Fibroblast of lung (primary cell): ENCODE measurements around the gene FARP1. TPM values are rescaled to one million over a fixed set of nuclear protein-coding genes. Genes with fewer than 3 reads are reported as not detected.

Experiments
- DNase-seq, 2 donors: peaks; one replicate each; pipeline versions ENCODE4 v3.0.0 to v3.0.0-alpha.2; 2010; ENCODE audit warnings: low read depth in 2 of 2
- H2AFZ ChIP-seq: 2 replicates; pipeline ENCODE4 v1.5.1; 2012; ENCODE audit warnings: low read length, control low read depth, inconsistent platforms
- H3K27ac ChIP-seq: 2 replicates; pipeline ENCODE4 v1.5.1; 2011; ENCODE audit warnings: low read length, control low read depth; ENCODE audit not compliant: insufficient read depth
- H3K27me3 ChIP-seq: 2 replicates; pipeline ENCODE4 v1.5.1; 2011; ENCODE audit warnings: mild to moderate bottlenecking, low read length; ENCODE audit not compliant: control insufficient read depth, insufficient read depth
- H3K36me3 ChIP-seq: 2 replicates; pipeline ENCODE4 v1.5.1; 2011; ENCODE audit warnings: low read length; ENCODE audit not compliant: control insufficient read depth, insufficient read depth
- H3K4me1 ChIP-seq: 2 replicates; pipeline ENCODE4 v1.5.1; 2011; ENCODE audit warnings: low read length; ENCODE audit not compliant: control insufficient read depth, insufficient read depth; ENCODE audit errors: extremely low read depth
- H3K4me2 ChIP-seq: 2 replicates; pipeline ENCODE4 v1.5.1; 2011; ENCODE audit warnings: low read length, control low read depth; ENCODE audit not compliant: insufficient read depth; ENCODE audit errors: extremely low read depth
- H3K4me3 ChIP-seq, 4 experiments: fragments of 200-600 bp in 1 of 4; sonication (generic) in 1 of 4; replicated peaks in 1 of 4; 2 replicates each; pipeline ENCODE4 v1.5.1; 2011 to 2016; ENCODE audit warnings: low read length in 4 of 4, low read depth in 3 of 4, mild to moderate bottlenecking in 3 of 4, control low read depth in 2 of 4, inconsistent platforms in 1 of 4, mixed read lengths in 1 of 4; ENCODE audit not compliant: insufficient read depth in 1 of 4; ENCODE audit errors: control extremely low read depth in 1 of 4
- H3K79me2 ChIP-seq: 2 replicates; pipeline ENCODE4 v1.5.1; 2012; ENCODE audit warnings: mild to moderate bottlenecking, low read length, inconsistent platforms; ENCODE audit not compliant: control insufficient read depth, insufficient read depth
- H3K9ac ChIP-seq: 2 replicates; pipeline ENCODE4 v1.5.1; 2011; ENCODE audit warnings: mild to moderate bottlenecking, low read length, control low read depth; ENCODE audit not compliant: insufficient read depth
- H3K9me3 ChIP-seq: 2 replicates; pipeline ENCODE4 v1.5.1; 2012; ENCODE audit warnings: low read depth, low read length; ENCODE audit not compliant: control insufficient read depth, insufficient read depth
- H4K20me1 ChIP-seq: 2 replicates; pipeline ENCODE4 v1.5.1; 2011; ENCODE audit warnings: low read length; ENCODE audit not compliant: control insufficient read depth, insufficient read depth; ENCODE audit errors: extremely low read depth
- EZH2 ChIP-seq: IDR thresholded peaks from 2 replicates; pipeline ENCODE4 v1.5.1; 2012; ENCODE audit warnings: low read length, control low read depth, mild to moderate bottlenecking; ENCODE audit errors: missing control alignments
- polyA plus RNA-seq, 2 donors: library from polyadenylated mRNA; depleted of rRNA in 1 of 2; stranded (reverse) in 1 of 2; unstranded in 1 of 2; fragments of >200 nt; gene quantifications; 2 replicates each; pipeline ENCODE4 v1.2.1, GENCODE V29; 2011 to 2012; ENCODE audit warnings: missing spikeins in 1 of 2
- total RNA-seq: library from RNA; depleted of rRNA; stranded (reverse); fragments of >200 nt; gene quantifications from 2 replicates; pipeline ENCODE4 v1.2.1, GENCODE V29; 2014
- TF ChIP-seq, protein P1 (sequence below), 2 donors: IDR thresholded peaks in 1 of 2; conservative IDR thresholded peaks in 1 of 2; 1 replicate in 1 of 2; 2 replicates in 1 of 2; pipeline ENCODE4 v1.5.1; 2011 to 2012; ENCODE audit warnings: low read length in 2 of 2, control low read depth in 1 of 2, inconsistent platforms in 1 of 2, low read depth in 1 of 2, mild to moderate bottlenecking in 1 of 2

The FARP1 gene
- total and polyA plus RNA-seq, 2 donors (not counting 1 experiment from before 2014, with no cell fraction given), result 50.9 to 199 TPM

DNA sequence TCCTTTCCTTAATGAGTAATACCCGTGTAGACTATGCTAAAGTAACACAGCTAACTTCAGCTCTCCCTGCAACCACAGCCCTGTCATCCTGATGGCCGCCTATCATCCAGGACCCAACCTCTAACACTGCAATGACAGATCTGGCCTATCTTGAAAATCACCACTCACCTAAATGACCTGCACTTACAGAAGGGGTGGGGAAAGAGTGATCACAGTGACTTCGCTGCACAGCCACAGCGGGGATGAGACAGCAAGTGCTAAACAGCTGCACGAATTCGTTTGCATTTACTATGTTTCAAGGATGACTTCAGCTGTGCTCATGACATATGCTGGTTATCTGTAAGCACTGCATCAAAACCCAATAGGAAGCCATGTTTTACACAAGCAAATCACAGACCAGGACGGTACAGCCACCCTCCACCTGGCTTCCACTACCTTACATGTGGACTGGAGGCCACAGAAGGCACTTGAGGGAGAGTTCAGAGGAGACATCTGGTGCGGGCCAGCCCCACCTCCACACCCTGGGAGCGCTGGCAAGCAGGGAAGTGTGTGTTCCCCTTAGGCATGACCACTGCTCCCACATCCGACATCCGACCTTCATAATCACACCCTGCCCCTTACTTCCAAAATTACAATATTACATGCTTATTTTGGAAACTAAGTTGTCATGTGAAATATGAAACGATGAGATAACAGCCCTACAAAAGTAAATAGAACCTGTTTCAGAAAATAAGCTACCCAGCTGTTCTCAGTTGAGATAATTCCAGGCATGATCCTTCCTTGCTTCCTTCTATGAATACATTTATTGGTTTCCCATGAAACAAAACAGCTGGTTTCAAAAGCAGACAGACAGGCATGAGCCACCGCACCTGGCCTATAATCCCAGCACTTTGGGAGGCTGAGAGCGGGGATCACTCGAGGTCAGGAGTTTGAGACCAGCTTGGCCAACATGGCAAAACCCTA is 338.3 kb downstream of the FARP1 start:
- peaks cover 42% of the 10 kb centered on the region for H3K4me1 ChIP-seq
- no peaks in the 10 kb centered on the region for H3K27me3 ChIP-seq
- peak; percentile 23 to 43 for DNase-seq
- H3K9me3 ChIP-seq, result no peaks in the 10 kb centered on the region
- H3K9ac ChIP-seq, result no peak overlapping the region
- TF ChIP-seq, protein P1, sequence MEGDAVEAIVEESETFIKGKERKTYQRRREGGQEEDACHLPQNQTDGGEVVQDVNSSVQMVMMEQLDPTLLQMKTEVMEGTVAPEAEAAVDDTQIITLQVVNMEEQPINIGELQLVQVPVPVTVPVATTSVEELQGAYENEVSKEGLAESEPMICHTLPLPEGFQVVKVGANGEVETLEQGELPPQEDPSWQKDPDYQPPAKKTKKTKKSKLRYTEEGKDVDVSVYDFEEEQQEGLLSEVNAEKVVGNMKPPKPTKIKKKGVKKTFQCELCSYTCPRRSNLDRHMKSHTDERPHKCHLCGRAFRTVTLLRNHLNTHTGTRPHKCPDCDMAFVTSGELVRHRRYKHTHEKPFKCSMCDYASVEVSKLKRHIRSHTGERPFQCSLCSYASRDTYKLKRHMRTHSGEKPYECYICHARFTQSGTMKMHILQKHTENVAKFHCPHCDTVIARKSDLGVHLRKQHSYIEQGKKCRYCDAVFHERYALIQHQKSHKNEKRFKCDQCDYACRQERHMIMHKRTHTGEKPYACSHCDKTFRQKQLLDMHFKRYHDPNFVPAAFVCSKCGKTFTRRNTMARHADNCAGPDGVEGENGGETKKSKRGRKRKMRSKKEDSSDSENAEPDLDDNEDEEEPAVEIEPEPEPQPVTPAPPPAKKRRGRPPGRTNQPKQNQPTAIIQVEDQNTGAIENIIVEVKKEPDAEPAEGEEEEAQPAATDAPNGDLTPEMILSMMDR (conservative IDR thresholded peaks at IDR 0.05 in 1 of 2, IDR thresholded peaks at IDR 0.05 in 1 of 2; ENCODE audit: low read depth in 1 of 2, low read length in 2 of 2), result no peak
- TF ChIP-seq EZH2, result no peak
- no peaks in the 10 kb centered on the region for H4K20me1 ChIP-seq
- peaks cover 70% of the 10 kb centered on the region for H3K79me2 ChIP-seq
- H3K4me3 ChIP-seq, result no peak overlapping the region
- no peaks in the 10 kb centered on the region for H3K36me3 ChIP-seq
- H3K4me2 ChIP-seq, result no peak overlapping the region
- H3K27ac ChIP-seq, result no peak overlapping the region
- H2AFZ ChIP-seq, result no peak overlapping the region

DNA sequence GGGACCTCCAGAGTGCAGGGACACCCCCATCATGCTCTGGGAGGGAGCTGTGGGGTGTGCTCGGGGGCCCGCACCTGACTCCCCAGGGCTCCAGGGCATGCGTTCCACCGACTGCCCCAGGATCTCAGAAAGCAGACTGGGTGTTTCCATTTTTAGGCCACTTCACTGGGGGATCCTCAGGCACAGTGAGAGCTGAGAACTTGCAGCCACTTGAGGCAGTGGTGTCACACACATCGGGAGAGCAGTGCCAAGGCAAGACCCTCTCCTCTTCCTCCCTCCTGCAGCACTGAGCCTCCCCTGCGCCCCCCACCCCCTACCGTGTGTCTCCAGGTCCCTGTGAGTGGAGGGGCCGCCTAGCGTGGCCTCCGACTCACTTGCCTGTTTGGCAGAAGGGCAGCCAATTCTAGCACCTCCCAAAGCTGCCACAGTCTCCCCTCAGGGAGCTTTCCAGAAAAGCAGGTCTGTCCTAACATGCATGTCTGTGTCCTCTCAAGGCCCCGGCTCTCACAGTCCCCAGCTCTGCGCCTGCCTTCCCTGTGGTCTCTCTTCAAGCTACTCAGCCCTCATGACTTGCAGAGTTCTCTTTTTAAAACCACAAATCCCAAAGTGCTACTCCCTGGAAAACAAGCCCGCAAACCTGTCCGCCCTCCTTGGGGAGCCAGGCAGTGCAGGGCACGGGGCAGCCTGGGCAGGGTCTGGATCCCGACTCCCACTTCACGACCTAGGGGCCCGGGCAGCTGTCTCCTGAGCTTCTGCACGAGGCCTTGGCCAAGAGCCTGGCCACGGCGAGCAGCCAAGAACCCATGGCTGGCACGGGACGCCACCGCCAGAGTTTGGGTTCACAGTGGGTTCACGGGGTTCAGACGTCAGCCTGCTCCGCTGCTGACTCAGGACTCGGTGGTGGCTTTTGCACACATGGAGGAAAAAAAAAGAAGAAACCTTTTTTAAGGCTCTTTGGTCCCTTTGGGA is 339.9 kb downstream of the FARP1 start:
- no peaks in the 10 kb centered on the region for H4K20me1 ChIP-seq
- no peak overlapping the region for H3K4me2 ChIP-seq
- peaks cover 36% of the 10 kb centered on the region for H3K4me1 ChIP-seq
- DNase-seq, result peak; percentile 73 to 92
- no peak for TF ChIP-seq EZH2
- TF ChIP-seq, protein P1 (conservative IDR thresholded peaks at IDR 0.05 in 1 of 2, IDR thresholded peaks at IDR 0.05 in 1 of 2; ENCODE audit: low read depth in 1 of 2, low read length in 2 of 2), result peak; percentile 12 to 31
- no peak overlapping the region for H3K9ac ChIP-seq
- H3K79me2 ChIP-seq, result peaks cover 75% of the 10 kb centered on the region
- H3K27me3 ChIP-seq, result no peaks in the 10 kb centered on the region
- H2AFZ ChIP-seq, result no peak overlapping the region
- no peaks in the 10 kb centered on the region for H3K36me3 ChIP-seq
- H3K4me3 ChIP-seq, result peak overlapping the region in 1 of 4 experiments; percentile 12
- no peaks in the 10 kb centered on the region for H3K9me3 ChIP-seq
- H3K27ac ChIP-seq, result peak overlapping the region; percentile 82
